ENCODE results near the gene TRAM2.
"Not testable (repeated sequence)": the region's sequence is repeated elsewhere in the genome, so short reads cannot be mapped to it uniquely, and the experiment has no call there.

- TF ChIP-seq, protein P1, sequence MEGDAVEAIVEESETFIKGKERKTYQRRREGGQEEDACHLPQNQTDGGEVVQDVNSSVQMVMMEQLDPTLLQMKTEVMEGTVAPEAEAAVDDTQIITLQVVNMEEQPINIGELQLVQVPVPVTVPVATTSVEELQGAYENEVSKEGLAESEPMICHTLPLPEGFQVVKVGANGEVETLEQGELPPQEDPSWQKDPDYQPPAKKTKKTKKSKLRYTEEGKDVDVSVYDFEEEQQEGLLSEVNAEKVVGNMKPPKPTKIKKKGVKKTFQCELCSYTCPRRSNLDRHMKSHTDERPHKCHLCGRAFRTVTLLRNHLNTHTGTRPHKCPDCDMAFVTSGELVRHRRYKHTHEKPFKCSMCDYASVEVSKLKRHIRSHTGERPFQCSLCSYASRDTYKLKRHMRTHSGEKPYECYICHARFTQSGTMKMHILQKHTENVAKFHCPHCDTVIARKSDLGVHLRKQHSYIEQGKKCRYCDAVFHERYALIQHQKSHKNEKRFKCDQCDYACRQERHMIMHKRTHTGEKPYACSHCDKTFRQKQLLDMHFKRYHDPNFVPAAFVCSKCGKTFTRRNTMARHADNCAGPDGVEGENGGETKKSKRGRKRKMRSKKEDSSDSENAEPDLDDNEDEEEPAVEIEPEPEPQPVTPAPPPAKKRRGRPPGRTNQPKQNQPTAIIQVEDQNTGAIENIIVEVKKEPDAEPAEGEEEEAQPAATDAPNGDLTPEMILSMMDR (IDR thresholded peaks at IDR 0.05; ENCODE audit: extremely low read depth in 1 of 2, insufficient read depth in 1 of 2, low read depth in 1 of 2, low read length in 2 of 2) = not testable (repeated sequence)
- not testable (repeated sequence) for TF ChIP-seq POLR2AphosphoS5 (IDR thresholded peaks at IDR 0.05; ENCODE audit: insufficient read depth, low read depth, low read length)
Observed at GRCh38 chr6:52461194-52461593, 115.7 kb downstream of the TRAM2 start.

Data from endothelial cell of umbilical vein (primary cell).